Lung microvascular endothelial cell (primary cell): ENCODE results near the gene RAI14. TPM values are rescaled to one million over a fixed set of nuclear protein-coding genes. Genes with fewer than 3 reads are reported as not detected.
"Not testable (repeated sequence)": the region's sequence is repeated elsewhere in the genome, so short reads cannot be mapped to it uniquely, and the experiment has no call there.

Experiments
- DNase-seq, 2 donors: peaks; one replicate each; pipeline versions ENCODE4 v3.0.0 to v3.0.0-alpha.2; 2010; ENCODE audit warnings: low read depth in 2 of 2
- total RNA-seq: library from RNA; depleted of rRNA; stranded (reverse); fragments of >200 nt; gene quantifications from 2 replicates; pipeline ENCODE4 v1.2.1, GENCODE V29; 2014

The RAI14 gene
- total RNA-seq, 1 donor from 2014 or later = 187 TPM

DNA sequence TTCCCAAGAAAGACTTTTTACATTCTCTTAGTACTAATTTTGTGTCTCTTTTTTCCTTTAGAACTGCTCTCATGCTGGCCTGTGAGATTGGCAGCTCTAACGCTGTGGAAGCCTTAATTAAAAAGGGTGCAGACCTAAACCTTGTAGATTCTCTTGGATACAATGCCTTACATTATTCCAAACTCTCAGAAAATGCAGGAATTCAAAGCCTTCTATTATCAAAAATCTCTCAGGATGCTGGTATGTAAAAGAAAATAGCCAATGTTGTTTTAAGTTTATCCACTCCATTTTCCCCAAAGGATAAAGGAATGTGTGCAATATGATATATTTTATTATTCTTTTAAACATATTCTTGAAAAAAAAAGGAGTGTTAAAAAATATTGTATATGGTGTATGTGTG is 155.6 kb downstream of the RAI14 start:
- no peak for DNase-seq

GRCh38 chr5:34813509-34813908 is 157.4 kb downstream of the RAI14 start:
- DNase-seq = no peak

DNA sequence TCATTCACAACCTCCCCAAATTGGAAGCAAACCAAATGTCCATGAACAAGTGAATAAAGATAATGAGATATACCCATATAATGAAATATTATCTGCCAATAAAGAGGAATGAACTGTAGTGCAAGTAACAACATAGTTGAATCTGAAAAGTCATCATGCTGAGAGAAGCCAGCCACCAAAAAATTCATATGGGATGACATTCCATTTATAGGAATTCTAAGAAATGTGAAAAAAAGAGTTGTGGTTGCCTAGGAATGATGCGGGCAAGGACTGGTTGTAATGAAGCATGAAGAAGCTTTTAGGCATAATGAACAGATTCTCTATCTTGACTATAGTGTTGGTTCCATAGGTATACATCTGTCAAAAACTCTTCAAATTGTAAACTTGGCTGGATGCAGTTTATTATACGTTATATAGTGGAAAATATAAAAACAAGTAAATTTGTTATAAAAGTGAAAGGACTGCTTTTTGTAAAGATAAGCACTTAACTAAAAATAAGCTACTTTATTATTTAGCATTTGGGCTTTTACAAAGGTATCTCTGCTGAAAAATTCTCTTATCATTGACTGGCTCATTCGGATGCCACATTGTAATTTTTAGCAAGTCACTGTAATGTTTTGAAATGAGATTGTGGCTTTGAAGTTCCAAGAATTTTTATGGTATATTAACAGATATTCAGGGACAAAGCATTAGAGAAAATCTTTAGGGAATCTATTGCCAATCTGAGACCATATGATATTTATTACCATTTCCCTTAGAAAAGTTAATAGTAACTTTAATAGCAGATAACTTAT is 161.6 kb downstream of the RAI14 start:
- no peak for DNase-seq

DNA sequence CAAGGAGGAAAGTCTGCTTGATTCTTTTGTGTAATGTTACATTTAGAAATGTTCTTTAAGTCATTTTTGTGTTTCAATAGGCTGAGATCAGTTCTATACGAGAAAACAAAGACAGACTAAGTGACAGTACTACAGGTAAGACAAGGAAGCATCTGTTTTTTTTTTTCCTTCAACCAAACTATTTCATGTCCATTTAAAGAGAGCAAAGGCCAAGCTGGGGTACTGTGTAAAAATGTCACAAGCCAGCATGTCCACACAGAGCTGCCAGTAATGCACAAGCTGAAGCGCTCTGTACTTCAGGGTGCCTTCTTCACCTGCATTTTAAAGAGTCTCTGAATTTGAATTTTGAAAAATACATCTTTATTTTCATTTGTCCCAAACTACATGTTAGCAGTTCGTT is 162.6 kb downstream of the RAI14 start:
- DNase-seq = no peak

GRCh38 chr5:34820593-34820992 is 164.5 kb downstream of the RAI14 start:
- no peak for DNase-seq

GRCh38 chr5:34822956-34823715 is 167.0 kb downstream of the RAI14 start:
- DNase-seq = no peak

DNA sequence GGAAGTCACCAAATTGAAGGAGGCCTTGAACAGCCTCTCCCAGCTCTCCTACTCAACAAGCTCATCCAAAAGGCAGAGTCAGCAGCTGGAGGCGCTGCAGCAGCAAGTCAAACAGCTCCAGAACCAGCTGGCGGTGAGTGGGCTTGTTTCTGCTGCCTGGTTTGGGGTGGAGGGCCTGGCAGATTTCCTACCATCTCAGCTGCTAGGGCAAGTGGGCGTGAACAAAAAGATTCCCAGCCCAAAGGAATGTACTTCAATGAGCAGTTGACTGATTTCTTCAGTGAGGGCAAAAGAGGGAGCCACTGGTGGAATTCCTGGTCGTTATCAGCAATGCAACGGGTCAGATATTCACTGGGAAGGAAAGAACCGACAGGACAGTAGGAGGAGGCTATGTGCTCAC is 170.2 kb downstream of the RAI14 start:
- DNase-seq = no peak

GRCh38 chr5:34827588-34828506 is 171.7 kb downstream of the RAI14 start:
- no peak for DNase-seq

GRCh38 chr5:34830827-34831226 is 174.7 kb downstream of the RAI14 start:
- DNase-seq = not testable (repeated sequence)

- DNase-seq = no peak
These were observed 175.2 kb downstream of the RAI14 start for GRCh38 chr5:34831303-34831702.

DNA sequence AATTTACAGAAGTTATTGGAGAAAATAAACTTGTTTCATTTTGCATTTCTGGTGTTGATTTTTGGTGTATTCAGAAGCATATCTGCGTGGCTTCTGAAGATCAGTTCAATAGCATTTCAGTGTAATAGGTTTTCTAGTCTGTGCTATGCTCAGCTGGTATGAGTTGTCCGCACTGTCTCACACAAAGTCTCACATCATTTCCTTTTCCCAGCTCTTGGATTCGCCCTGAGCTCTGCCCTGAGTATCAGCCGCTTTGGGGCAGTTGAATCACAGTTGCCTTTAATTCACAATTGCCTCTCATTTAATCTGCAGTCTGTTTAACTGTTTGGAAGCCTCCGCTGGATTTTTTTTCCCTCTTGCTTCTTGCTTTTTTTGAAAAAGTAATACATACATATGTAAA is 176.4 kb downstream of the RAI14 start:
- no peak for DNase-seq

- DNase-seq = no peak
These were observed 177.0 kb downstream of the RAI14 start for GRCh38 chr5:34833090-34833489.

- DNase-seq = no peak
These were observed 178.1 kb downstream of the RAI14 start for GRCh38 chr5:34833976-34834793.

DNA sequence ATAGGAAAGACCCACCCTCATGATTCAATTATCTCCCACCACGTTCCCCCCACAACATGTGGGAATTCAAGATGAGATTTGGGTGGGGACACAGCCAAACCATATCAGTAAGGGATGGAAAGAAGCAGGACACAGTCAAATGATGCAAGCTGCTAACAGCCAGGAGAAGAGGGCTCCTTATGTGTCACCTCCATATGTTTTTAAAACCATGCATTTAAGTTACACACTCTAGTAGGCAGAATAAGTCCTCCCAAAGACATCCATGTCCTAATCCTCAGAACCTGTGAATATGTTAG is 178.6 kb downstream of the RAI14 start:
- no peak for DNase-seq

GRCh38 chr5:34835664-34836063 is 179.5 kb downstream of the RAI14 start:
- no peak for DNase-seq

DNA sequence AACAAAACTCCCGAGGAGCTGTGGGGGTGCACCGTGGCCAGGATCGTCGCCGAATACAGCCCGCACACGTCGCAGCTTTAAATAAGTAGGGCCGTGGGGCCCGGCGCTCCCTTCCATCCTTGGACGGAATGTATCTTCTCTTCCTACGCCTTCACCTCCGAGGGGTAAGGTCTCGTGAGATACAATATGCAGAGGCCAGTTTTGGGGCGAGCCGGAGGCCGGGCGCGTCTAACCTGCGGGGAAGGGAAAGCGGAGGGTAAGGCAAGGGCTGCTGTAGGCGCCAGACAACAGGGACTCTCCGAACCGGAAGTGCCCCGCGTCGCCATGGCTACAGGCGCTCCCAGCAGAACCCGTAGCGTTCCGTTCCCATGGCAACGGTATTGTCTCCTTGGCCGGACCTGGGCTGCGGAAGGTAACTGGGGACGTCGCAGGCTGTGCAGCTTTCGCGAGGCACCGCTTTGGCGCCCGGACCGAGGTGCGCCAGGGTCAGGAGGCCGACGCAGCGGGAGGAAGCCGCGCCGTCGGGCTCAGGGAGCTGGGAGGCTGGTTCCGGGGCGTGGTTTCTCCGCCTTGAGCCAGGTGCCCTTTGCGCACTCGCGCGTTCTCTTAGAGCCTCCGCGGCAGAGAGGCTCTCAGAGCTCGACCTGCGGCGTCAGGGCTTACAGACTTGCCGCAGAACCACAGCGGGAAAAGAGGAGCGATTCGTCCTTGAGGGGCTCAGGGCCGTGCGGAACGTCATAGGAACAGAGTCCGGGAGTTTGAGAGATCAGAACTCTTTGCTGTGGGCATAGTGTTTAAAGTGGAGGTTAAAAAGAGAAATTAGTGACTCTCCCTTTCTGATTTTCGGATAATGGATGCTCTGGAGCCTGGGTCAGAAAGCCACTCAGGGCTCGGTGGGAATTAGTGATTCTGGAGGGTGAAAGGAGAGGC is 182.9 kb downstream of the RAI14 start, which contains the start of gene TTC23L:
TSS of gene TTC23L (plus strand) at position 380 of the 930 bp plus-strand sequence. CDS start 1,508 bp downstream, outside the sequence.
- DNase-seq = peak; percentile 86 to 92

DNA sequence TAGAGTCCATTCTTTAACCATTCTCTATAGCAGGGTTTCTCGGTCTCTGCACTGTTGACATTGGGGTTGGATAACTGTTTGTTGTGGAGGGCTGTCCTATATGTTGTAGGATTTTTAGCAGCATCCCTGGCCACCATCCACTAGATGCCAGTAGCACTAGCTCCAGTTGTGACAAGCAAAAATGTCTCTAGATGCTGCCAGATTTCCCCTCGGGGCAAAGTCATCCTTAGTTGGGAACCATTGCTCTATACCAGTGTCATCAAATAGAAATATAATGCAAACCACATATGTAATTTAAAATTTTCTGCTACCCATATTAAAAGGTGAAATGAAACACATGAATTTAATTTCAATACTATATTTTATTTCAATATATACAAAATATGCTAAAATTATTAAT is 185.7 kb downstream of the RAI14 start:
- no peak for DNase-seq

DNA sequence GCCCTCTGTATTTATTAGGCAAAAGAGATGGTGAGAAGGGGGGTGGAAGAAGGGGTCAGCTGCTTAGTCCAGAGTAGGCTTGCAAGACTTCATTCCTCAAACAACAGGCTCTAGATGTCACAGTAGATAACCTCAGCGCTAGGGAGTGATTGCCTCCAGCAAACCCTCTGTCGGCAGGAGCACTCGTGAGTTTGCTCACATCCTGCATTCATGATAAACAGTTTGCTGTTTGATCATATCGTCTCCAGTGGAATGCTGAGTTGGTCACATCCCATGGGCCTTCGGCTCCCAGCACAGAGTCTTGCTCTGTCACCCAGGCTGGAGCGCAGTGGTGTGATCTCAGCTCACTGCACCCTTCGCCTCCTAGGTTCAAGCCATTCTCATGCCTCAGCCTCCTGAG is 186.4 kb downstream of the RAI14 start:
- no peak for DNase-seq

GRCh38 chr5:34843497-34843896 is 187.4 kb downstream of the RAI14 start:
- DNase-seq = no peak

DNA sequence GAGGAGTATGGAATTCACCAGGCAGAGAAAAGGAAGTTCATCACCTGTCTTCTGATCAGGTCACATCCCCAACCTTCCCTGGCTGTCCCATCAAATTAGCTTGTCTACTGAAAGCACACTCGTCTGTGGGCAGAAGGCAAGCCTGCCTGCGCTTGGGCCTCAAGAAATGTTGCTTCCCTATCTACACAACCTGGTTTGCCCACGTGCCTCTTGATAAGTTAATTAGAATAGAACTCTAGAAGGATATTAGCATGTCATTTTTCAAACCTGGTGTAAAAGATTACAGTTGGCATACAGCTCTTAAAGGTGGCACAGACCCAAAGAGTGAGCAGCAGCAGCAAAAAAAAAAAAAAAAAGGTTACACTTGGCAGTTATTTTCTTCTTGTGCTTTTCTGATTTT is 188.0 kb downstream of the RAI14 start:
- DNase-seq = no peak
